SK-N-SH (cell line): ENCODE data around the gene DCX.

Experiments used
- CHD2 ChIP-seq: fragments of 150-350 bp; IDR thresholded peaks from 2 replicates; pipeline ENCODE4 v1.6.1; 2018; ENCODE audit warnings: low read length; ENCODE audit not compliant: partially characterized antibody
- CTCF ChIP-seq: fragments of 200-600 bp; sonication (generic); IDR thresholded peaks from 2 replicates; pipeline ENCODE4 v1.6.1; 2017; ENCODE audit warnings: antibody characterized with exemption, mild to moderate bottlenecking, moderate library complexity
- EZH2phosphoT487 ChIP-seq: fragments of 200-600 bp; sonication (generic); IDR thresholded peaks from 2 replicates; pipeline ENCODE4 v1.6.1; 2017; ENCODE audit warnings: low read depth, mixed run types, mild to moderate bottlenecking, antibody characterized with exemption, moderate library complexity, borderline replicate concordance
- JUND ChIP-seq: IDR thresholded peaks from 2 replicates; pipeline ENCODE4 v1.4.0; 2012
- MAX ChIP-seq: IDR thresholded peaks from 2 replicates; pipeline ENCODE4 v1.4.0; 2012; ENCODE audit warnings: low read depth
- MXI1 ChIP-seq: IDR thresholded peaks from 2 replicates; pipeline ENCODE4 v1.6.1; 2012; ENCODE audit warnings: mild to moderate bottlenecking, low read depth, low read length, improper control_type of control experiment
- NRF1 ChIP-seq: IDR thresholded peaks from 2 replicates; pipeline ENCODE4 v1.6.1; 2012; ENCODE audit warnings: low read depth, mild to moderate bottlenecking, low read length
- POLR2AphosphoS5 ChIP-seq: IDR thresholded peaks from 2 replicates; pipeline ENCODE4 v1.6.1; 2012; ENCODE audit warnings: low read depth, low read length
- RXRA ChIP-seq: IDR thresholded peaks from 2 replicates; pipeline ENCODE4 v1.4.0; 2012; ENCODE audit warnings: low read depth, mild to moderate bottlenecking, borderline replicate concordance
- TAF1 ChIP-seq: IDR thresholded peaks from 2 replicates; pipeline ENCODE4 v1.6.1; 2012; ENCODE audit warnings: low read depth, mild to moderate bottlenecking, low read length, moderate library complexity, borderline replicate concordance
- TCF12 ChIP-seq: IDR thresholded peaks from 2 replicates; pipeline ENCODE4 v1.4.0; 2012

GRCh38 chrX:111354496-111354895 is 57.5 kb downstream of the DCX start:
- TF ChIP-seq TAF1 (no peak), JUND (no peak), CTCF (no peak), POLR2AphosphoS5 (no peak), NRF1 (no peak), CHD2 (no peak), RXRA (no peak), MAX (no peak), TCF12 (no peak), EZH2phosphoT487 (no peak), MXI1 (no peak)
